22Rv1 (cell line): ENCODE results near the gene KLF13.

Experiments used
- H3K27ac ChIP-seq: fragments of 450-650 bp; 2 replicates; pipeline ENCODE4 v1.5.1; 2017
- CTCF ChIP-seq: fragments of 450-650 bp; IDR thresholded peaks from 2 replicates; pipeline ENCODE4 v1.5.1; 2017; ENCODE audit warnings: mild to moderate bottlenecking
- ZFX ChIP-seq: fragments of 450-650 bp; IDR thresholded peaks from 2 replicates; pipeline ENCODE4 v1.6.1; 2017; ENCODE audit warnings: antibody characterized with exemption, borderline replicate concordance

KLF13 gene

GRCh38 chr15:31283043-31283442 lies 43.6 kb upstream of the KLF13 start:
- TF ChIP-seq CTCF = no peak
- no peak for TF ChIP-seq ZFX
- H3K27ac ChIP-seq = no peak overlapping the region

- H3K27ac ChIP-seq = no peak overlapping the region
- TF ChIP-seq CTCF (no peak), ZFX (no peak)
Observed at GRCh38 chr15:31285772-31286261, 40.8 kb upstream of the KLF13 start.

- TF ChIP-seq CTCF = no peak
- H3K27ac ChIP-seq = no peak overlapping the region
Observed at GRCh38 chr15:31291048-31291578, 35.5 kb upstream of the KLF13 start.

- no peak overlapping the region for H3K27ac ChIP-seq
- no peak for TF ChIP-seq CTCF
- TF ChIP-seq ZFX = no peak
Observed at GRCh38 chr15:31292391-31293015, 34.1 kb upstream of the KLF13 start.

GRCh38 chr15:31293655-31294054 lies 33.0 kb upstream of the KLF13 start:
- H3K27ac ChIP-seq = no peak overlapping the region
- TF ChIP-seq ZFX (no peak), CTCF (no peak)

- no peak overlapping the region for H3K27ac ChIP-seq
- TF ChIP-seq CTCF (no peak), ZFX (no peak)
Observed at GRCh38 chr15:31294067-31294466, 32.6 kb upstream of the KLF13 start.

- H3K27ac ChIP-seq = no peak overlapping the region
- no peak for TF ChIP-seq ZFX
- no peak for TF ChIP-seq CTCF
Observed at GRCh38 chr15:31295658-31296057, 31.0 kb upstream of the KLF13 start.
